IMR-90 (cell line): Measurements from ENCODE around the gene KLHL29. TPM values are rescaled to one million over a fixed set of nuclear protein-coding genes. Genes with fewer than 3 reads are reported as not detected.

Experiments used
- ATAC-seq: fragments of 200-7000 bp; cut with Tn5 transposase; 2 replicates; pipeline ENCODE4 v1.9.1; 2020; ENCODE audit warnings: low read depth, mild to moderate bottlenecking, moderate library complexity
- BruUV-seq: library from RNA; stranded (reverse); fragments of 400-500 nt; replicated peaks from 2 replicates; lab custom pipeline; 2021; lab: Mats Ljungman, UMichigan
- CTCF ChIA-PET: fragments of 300-600 bp; formaldehyde crosslinking; extraction: SDS; loops from one replicate; lab custom pipeline; 2021; ENCODE audit warnings: antibody characterized with exemption; lab: Yijun Ruan, JAX
- POLR2A ChIA-PET: fragments of 300-600 bp; sonication (Branson Sonifier 250); formaldehyde crosslinking; loops from one replicate; lab custom pipeline; 2022; ENCODE audit warnings: antibody characterized with exemption; ENCODE audit not compliant: unreplicated experiment; lab: Charles Lee
- DNase-seq: peaks from one replicate; pipeline ENCODE4 v3.0.0; 2013
- H2AFZ ChIP-seq: replicated peaks from 2 replicates; pipeline ENCODE3; 2013; ENCODE audit warnings: low read length, mild to moderate bottlenecking; ENCODE audit not compliant: poor library complexity
- H2AK5ac ChIP-seq: 2 replicates; pipeline ENCODE4 v1.6.1; 2013; ENCODE audit warnings: low read depth, low read length, inconsistent platforms
- H2AK9ac ChIP-seq: replicated peaks from 2 replicates; pipeline ENCODE3; 2013; ENCODE audit warnings: mild to moderate bottlenecking, low read depth, low read length, moderate library complexity; ENCODE audit not compliant: poor library complexity
- H2BK120ac ChIP-seq: 2 replicates; pipeline ENCODE4 v1.6.1; 2013; ENCODE audit warnings: low read depth, low read length, inconsistent platforms
- H2BK15ac ChIP-seq: 3 replicates; pipeline ENCODE4 v1.6.1; 2013; ENCODE audit warnings: low read depth, low read length, inconsistent platforms
- H2BK20ac ChIP-seq: 2 replicates; pipeline ENCODE4 v1.6.1; 2013; ENCODE audit warnings: low read depth, mild to moderate bottlenecking, inconsistent platforms, low read length, moderate library complexity
- H2BK5ac ChIP-seq: 2 replicates; pipeline ENCODE4 v1.6.1; 2013; ENCODE audit warnings: mild to moderate bottlenecking, low read depth, low read length, inconsistent platforms; ENCODE audit not compliant: poor library complexity, severe bottlenecking
- H3K14ac ChIP-seq: replicated peaks from 2 replicates; pipeline ENCODE4 v1.6.1; 2013; ENCODE audit warnings: low read depth, low read length, inconsistent platforms
- H3K18ac ChIP-seq: 2 replicates; pipeline ENCODE4 v1.6.1; 2013; ENCODE audit warnings: low read depth, low read length, control low read depth
- H3K23ac ChIP-seq: 2 replicates; pipeline ENCODE4 v1.6.1; 2013; ENCODE audit warnings: low read depth, low read length, inconsistent platforms
- H3K27ac ChIP-seq: 2 replicates; pipeline ENCODE4 v1.5.1; 2013; ENCODE audit warnings: mild to moderate bottlenecking, control low read depth, low read length; ENCODE audit not compliant: insufficient read depth
- H3K27me3 ChIP-seq: 2 replicates; pipeline ENCODE4 v1.6.1; 2013; ENCODE audit warnings: low read length; ENCODE audit not compliant: control insufficient read depth, insufficient read depth
- H3K36me3 ChIP-seq: 2 replicates; pipeline ENCODE4 v1.6.1; 2013; ENCODE audit warnings: low read length, mixed read lengths; ENCODE audit not compliant: control insufficient read depth, insufficient read depth
- H3K4ac ChIP-seq: 2 replicates; pipeline ENCODE4 v1.6.1; 2013; ENCODE audit warnings: low read depth, low read length, inconsistent platforms
- H3K4me1 ChIP-seq: 2 replicates; pipeline ENCODE4 v1.6.1; 2013; ENCODE audit warnings: low read length, mixed read lengths; ENCODE audit not compliant: control insufficient read depth, insufficient read depth
- H3K4me2 ChIP-seq: 2 replicates; pipeline ENCODE4 v1.6.1; 2013; ENCODE audit warnings: low read depth, mild to moderate bottlenecking, control low read depth, low read length, moderate library complexity
- H3K4me3 ChIP-seq: 2 replicates; pipeline ENCODE4 v1.5.1; 2013; ENCODE audit warnings: low read depth, mild to moderate bottlenecking, control low read depth, low read length, moderate library complexity; ENCODE audit not compliant: insufficient read depth
- H3K56ac ChIP-seq: 2 replicates; pipeline ENCODE4 v1.6.1; 2013; ENCODE audit warnings: low read length, inconsistent platforms; ENCODE audit not compliant: insufficient read depth; ENCODE audit errors: extremely low read depth
- H3K79me1 ChIP-seq, 2 experiments: 2 replicates each; pipeline ENCODE4 v1.6.1; 2013; ENCODE audit warnings: low read length in 2 of 2, inconsistent platforms in 1 of 2, low read depth in 1 of 2
- H3K9ac ChIP-seq: 2 replicates; pipeline ENCODE4 v1.6.1; 2013; ENCODE audit warnings: low read depth, low read length, control low read depth
- H3K9me1 ChIP-seq: 2 replicates; pipeline ENCODE4 v1.6.1; 2013; ENCODE audit warnings: low read length, inconsistent platforms; ENCODE audit not compliant: insufficient read depth
- H3K9me3 ChIP-seq: 2 replicates; pipeline ENCODE4 v1.6.1; 2013; ENCODE audit warnings: low read length; ENCODE audit not compliant: control insufficient read depth, insufficient read depth
- H4K20me1 ChIP-seq: 2 replicates; pipeline ENCODE4 v1.6.1; 2013; ENCODE audit warnings: low read length, inconsistent platforms; ENCODE audit not compliant: insufficient read depth
- H4K5ac ChIP-seq: 2 replicates; pipeline ENCODE4 v1.6.1; 2013; ENCODE audit warnings: mild to moderate bottlenecking, low read depth, low read length, control low read depth
- H4K8ac ChIP-seq, 2 experiments: 2 replicates each; pipeline ENCODE4 v1.6.1; 2013; ENCODE audit warnings: low read depth in 2 of 2, low read length in 2 of 2, control low read depth in 1 of 2, inconsistent platforms in 1 of 2
- H4K91ac ChIP-seq: 2 replicates; pipeline ENCODE4 v1.6.1; 2013; ENCODE audit warnings: low read depth, low read length, inconsistent platforms; ENCODE audit not compliant: insufficient read depth
- BHLHE40 ChIP-seq: fragments of 150-350 bp; IDR thresholded peaks from 2 replicates; pipeline ENCODE4 v1.6.1; 2016; ENCODE audit warnings: mild to moderate bottlenecking, low read depth, low read length
- CEBPB ChIP-seq: IDR thresholded peaks from 2 replicates; pipeline ENCODE4 v1.6.1; 2012; ENCODE audit warnings: low read depth, low read length, improper control_type of control experiment
- CHD1 ChIP-seq: IDR thresholded peaks from 2 replicates; pipeline ENCODE4 v1.6.1; 2012; ENCODE audit warnings: low read depth, low read length, improper control_type of control experiment
- FOS ChIP-seq: fragments of 150-350 bp; IDR thresholded peaks from 2 replicates; pipeline ENCODE4 v1.6.1; 2016; ENCODE audit warnings: low read depth, low read length
- MAZ ChIP-seq: IDR thresholded peaks from 2 replicates; pipeline ENCODE4 v1.6.1; 2012; ENCODE audit warnings: low read depth, mild to moderate bottlenecking, low read length, improper control_type of control experiment, moderate library complexity, borderline replicate concordance
- MXI1 ChIP-seq: IDR thresholded peaks from 2 replicates; pipeline ENCODE4 v1.6.1; 2012; ENCODE audit warnings: low read depth, mild to moderate bottlenecking, low read length, moderate library complexity, borderline replicate concordance
- NFE2L2 ChIP-seq: fragments of 150-350 bp; IDR thresholded peaks from 2 replicates; pipeline ENCODE4 v1.6.1; 2016; ENCODE audit warnings: low read depth, mild to moderate bottlenecking, low read length
- POLR2A ChIP-seq: IDR thresholded peaks from 2 replicates; pipeline ENCODE4 v1.6.1; 2012; ENCODE audit warnings: mild to moderate bottlenecking, low read depth, low read length
- RAD21 ChIP-seq: IDR thresholded peaks from 2 replicates; pipeline ENCODE4 v1.6.1; 2012; ENCODE audit warnings: low read length, improper control_type of control experiment
- RCOR1 ChIP-seq: IDR thresholded peaks from 2 replicates; pipeline ENCODE4 v1.6.1; 2012; ENCODE audit warnings: mild to moderate bottlenecking, low read length, improper control_type of control experiment; ENCODE audit not compliant: insufficient replicate concordance
- RFX5 ChIP-seq: IDR thresholded peaks from 2 replicates; pipeline ENCODE4 v1.8.0; 2012; ENCODE audit warnings: low read depth, mild to moderate bottlenecking, low read length, moderate library complexity
- USF2 ChIP-seq: fragments of 150-350 bp; IDR thresholded peaks from 2 replicates; pipeline ENCODE4 v1.6.1; 2017; ENCODE audit warnings: mild to moderate bottlenecking, antibody characterized with exemption, low read length, low read depth
- WGBS, 2 experiments: methylation state at CpG; one replicate each; pipeline versions ENCODE4 v1.1.5 to v1.1.7; 2013; ENCODE audit warnings: missing lambda C conversion rate in 2 of 2; ENCODE audit not compliant: insufficient read length in 1 of 2; ENCODE audit errors: extremely low coverage in 2 of 2; 5-methylcytosine and 5-hydroxymethylcytosine counted together
- dilution Hi-C: fragments of 300-500 bp; cut with HindIII; formaldehyde crosslinking; loops from one replicate; pipeline ENCODE4 v1.14.3; 2018; ENCODE audit warnings: low sequenced_read_pairs; ENCODE audit not compliant: unreplicated experiment
- in situ Hi-C: fragments of 300-500 bp; cut with MboI; formaldehyde crosslinking; loops from 3 replicates; pipeline ENCODE4 v1.14.3; 2019; ENCODE audit warnings: low sequenced_read_pairs, inconsistent platforms, mixed read lengths
- intact Hi-C: fragments of 100-400 bp; cut with micrococcal nuclease; formaldehyde crosslinking; loops from 2 replicates; pipeline ENCODE4 v1.10.0; 2022
- polyA plus RNA-seq, 3 experiments: library from polyadenylated mRNA; depleted of rRNA; stranded (reverse); fragments of >200 nt; gene quantifications; 2 replicates each; pipeline ENCODE4 v1.2.3, GENCODE V29; 2012; ENCODE audit warnings: low replicate concordance in 1 of 3
- total RNA-seq: library from RNA; depleted of rRNA; stranded (reverse); fragments of >200 nt; gene quantifications from 2 replicates; pipeline ENCODE4 v1.2.3, GENCODE V29; 2012
- TF ChIP-seq, protein P1 (sequence below): fragments of 150-350 bp; IDR thresholded peaks from 2 replicates; pipeline ENCODE4 v1.6.1; 2016; ENCODE audit warnings: low read depth, mild to moderate bottlenecking, low read length, moderate library complexity, borderline replicate concordance
- TF ChIP-seq, protein P2 (sequence below): conservative IDR thresholded peaks from 2 replicates; pipeline ENCODE4 v1.5.1; 2012; ENCODE audit warnings: mild to moderate bottlenecking, low read depth, low read length, improper control_type of control experiment

KLHL29 gene
- total and polyA plus RNA-seq, 2 of the 4 experiments (the other 2 are of a cell fraction): 2.0 to 8.0 TPM

GRCh38 chr2:23526835-23527790 is 142.1 kb downstream of the KLHL29 start:
- H3K9me3 ChIP-seq: no peaks in the 10 kb centered on the region
- no peak overlapping the region for H3K14ac ChIP-seq
- in situ Hi-C loops: no loop called here
- no peak overlapping the region for H4K8ac ChIP-seq
- peaks cover 7% of the 10 kb centered on the region; the same call in 1 of the 2 replicates for H3K9me1 ChIP-seq
- H2AFZ ChIP-seq: no peak overlapping the region
- intact Hi-C loops: no loop called here
- BruUV-seq: no TSS peak
- H4K20me1 ChIP-seq: no peaks in the 10 kb centered on the region; the same call in 1 of the 2 replicates
- H3K56ac ChIP-seq: no peak overlapping the region
- no peak overlapping the region for H2BK15ac ChIP-seq
- CTCF ChIA-PET: no interaction called here
- H2BK120ac ChIP-seq: no peak overlapping the region
- dilution Hi-C loops: no loop called here
- no peak overlapping the region for H3K18ac ChIP-seq
- ATAC-seq (no peak), DNase-seq (no peak)
- H3K4me2 ChIP-seq: no peak overlapping the region
- H4K91ac ChIP-seq: no peak overlapping the region
- WGBS, 2 experiments: 94% methylated on average over 15 of the region's 25 CpGs; no CpG with 5 or more reads in 1 of the 2 experiments
- no peak overlapping the region for H3K4me3 ChIP-seq
- no peak overlapping the region for H3K27ac ChIP-seq
- no peak overlapping the region for H2AK9ac ChIP-seq
- H3K9ac ChIP-seq: no peak overlapping the region
- no peak overlapping the region for H2BK5ac ChIP-seq
- peaks cover 3 to 4% of the 10 kb centered on the region in 2 experiments; a peak in 2 of 4 replicates for H3K79me1 ChIP-seq
- POLR2A ChIA-PET: no interaction called here
- no peaks in the 10 kb centered on the region for H3K27me3 ChIP-seq
- H3K36me3 ChIP-seq: no peaks in the 10 kb centered on the region
- H3K4ac ChIP-seq: no peak overlapping the region
- no peak overlapping the region for H2AK5ac ChIP-seq
- no peak overlapping the region for H4K5ac ChIP-seq
- H3K23ac ChIP-seq: no peak overlapping the region
- H3K4me1 ChIP-seq: peaks cover 17% of the 10 kb centered on the region
- H2BK20ac ChIP-seq: no peak overlapping the region
- TF ChIP-seq, protein P1, sequence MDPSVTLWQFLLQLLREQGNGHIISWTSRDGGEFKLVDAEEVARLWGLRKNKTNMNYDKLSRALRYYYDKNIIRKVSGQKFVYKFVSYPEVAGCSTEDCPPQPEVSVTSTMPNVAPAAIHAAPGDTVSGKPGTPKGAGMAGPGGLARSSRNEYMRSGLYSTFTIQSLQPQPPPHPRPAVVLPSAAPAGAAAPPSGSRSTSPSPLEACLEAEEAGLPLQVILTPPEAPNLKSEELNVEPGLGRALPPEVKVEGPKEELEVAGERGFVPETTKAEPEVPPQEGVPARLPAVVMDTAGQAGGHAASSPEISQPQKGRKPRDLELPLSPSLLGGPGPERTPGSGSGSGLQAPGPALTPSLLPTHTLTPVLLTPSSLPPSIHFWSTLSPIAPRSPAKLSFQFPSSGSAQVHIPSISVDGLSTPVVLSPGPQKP: no peak
- TF ChIP-seq CEBPB (no peak), CHD1 (no peak), BHLHE40 (no peak), MAZ (no peak), RCOR1 (no peak), RFX5 (no peak), RAD21 (no peak), POLR2A (no peak), USF2 (no peak), NFE2L2 (no peak), MXI1 (no peak), FOS (no peak)
- TF ChIP-seq, protein P2, sequence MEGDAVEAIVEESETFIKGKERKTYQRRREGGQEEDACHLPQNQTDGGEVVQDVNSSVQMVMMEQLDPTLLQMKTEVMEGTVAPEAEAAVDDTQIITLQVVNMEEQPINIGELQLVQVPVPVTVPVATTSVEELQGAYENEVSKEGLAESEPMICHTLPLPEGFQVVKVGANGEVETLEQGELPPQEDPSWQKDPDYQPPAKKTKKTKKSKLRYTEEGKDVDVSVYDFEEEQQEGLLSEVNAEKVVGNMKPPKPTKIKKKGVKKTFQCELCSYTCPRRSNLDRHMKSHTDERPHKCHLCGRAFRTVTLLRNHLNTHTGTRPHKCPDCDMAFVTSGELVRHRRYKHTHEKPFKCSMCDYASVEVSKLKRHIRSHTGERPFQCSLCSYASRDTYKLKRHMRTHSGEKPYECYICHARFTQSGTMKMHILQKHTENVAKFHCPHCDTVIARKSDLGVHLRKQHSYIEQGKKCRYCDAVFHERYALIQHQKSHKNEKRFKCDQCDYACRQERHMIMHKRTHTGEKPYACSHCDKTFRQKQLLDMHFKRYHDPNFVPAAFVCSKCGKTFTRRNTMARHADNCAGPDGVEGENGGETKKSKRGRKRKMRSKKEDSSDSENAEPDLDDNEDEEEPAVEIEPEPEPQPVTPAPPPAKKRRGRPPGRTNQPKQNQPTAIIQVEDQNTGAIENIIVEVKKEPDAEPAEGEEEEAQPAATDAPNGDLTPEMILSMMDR: no peak
